Stimulated activated naive B cell treated with anti-CD40 and anti-IgM and Interleukin-4, amounts not matched to agents 10 μg/mL and 1 μg/mL and 100 μg/mL, for 72 hours (primary cell): ENCODE results near the gene ZSCAN10.
"Not testable (repeated sequence)": the region's sequence is repeated elsewhere in the genome, so short reads cannot be mapped to it uniquely, and the experiment has no call there.

ENCODE experiments used
- ATAC-seq, 2 donors: fragments of 150-1000 bp; cut with Tn5 transposase; replicated peaks; 2 replicates each; pipeline ENCODE4 v1.10.0; 2021; ENCODE audit warnings: moderate library complexity in 1 of 2
- DNase-seq: peaks from one replicate; pipeline ENCODE4 v3.0.0; 2021
- H3K27ac Mint-ChIP-seq: one replicate; pipeline ENCODE4 v1.8.0; 2022; ENCODE audit warnings: mild to moderate bottlenecking, mixed read lengths
- H3K27me3 Mint-ChIP-seq, 2 donors: one replicate each; pipeline ENCODE4 v1.8.0; 2022; ENCODE audit warnings: mixed read lengths in 2 of 2
- H3K36me3 Mint-ChIP-seq, 2 donors: one replicate each; pipeline ENCODE4 v1.8.0; 2022; ENCODE audit warnings: mixed read lengths in 2 of 2, mild to moderate bottlenecking in 1 of 2
- H3K4me1 Mint-ChIP-seq, 2 donors: one replicate each; pipeline ENCODE4 v1.8.0; 2022; ENCODE audit warnings: mixed read lengths in 2 of 2, mild to moderate bottlenecking in 1 of 2
- H3K4me3 Mint-ChIP-seq, 2 donors: one replicate each; pipeline ENCODE4 v1.8.0; 2022; ENCODE audit warnings: mild to moderate bottlenecking in 2 of 2, mixed read lengths in 2 of 2, moderate library complexity in 1 of 2
- H3K9me3 Mint-ChIP-seq, 2 donors: one replicate each; pipeline ENCODE4 v1.8.0; 2022; ENCODE audit warnings: mixed read lengths in 2 of 2, mild to moderate bottlenecking in 1 of 2

Gene ZSCAN10

DNA sequence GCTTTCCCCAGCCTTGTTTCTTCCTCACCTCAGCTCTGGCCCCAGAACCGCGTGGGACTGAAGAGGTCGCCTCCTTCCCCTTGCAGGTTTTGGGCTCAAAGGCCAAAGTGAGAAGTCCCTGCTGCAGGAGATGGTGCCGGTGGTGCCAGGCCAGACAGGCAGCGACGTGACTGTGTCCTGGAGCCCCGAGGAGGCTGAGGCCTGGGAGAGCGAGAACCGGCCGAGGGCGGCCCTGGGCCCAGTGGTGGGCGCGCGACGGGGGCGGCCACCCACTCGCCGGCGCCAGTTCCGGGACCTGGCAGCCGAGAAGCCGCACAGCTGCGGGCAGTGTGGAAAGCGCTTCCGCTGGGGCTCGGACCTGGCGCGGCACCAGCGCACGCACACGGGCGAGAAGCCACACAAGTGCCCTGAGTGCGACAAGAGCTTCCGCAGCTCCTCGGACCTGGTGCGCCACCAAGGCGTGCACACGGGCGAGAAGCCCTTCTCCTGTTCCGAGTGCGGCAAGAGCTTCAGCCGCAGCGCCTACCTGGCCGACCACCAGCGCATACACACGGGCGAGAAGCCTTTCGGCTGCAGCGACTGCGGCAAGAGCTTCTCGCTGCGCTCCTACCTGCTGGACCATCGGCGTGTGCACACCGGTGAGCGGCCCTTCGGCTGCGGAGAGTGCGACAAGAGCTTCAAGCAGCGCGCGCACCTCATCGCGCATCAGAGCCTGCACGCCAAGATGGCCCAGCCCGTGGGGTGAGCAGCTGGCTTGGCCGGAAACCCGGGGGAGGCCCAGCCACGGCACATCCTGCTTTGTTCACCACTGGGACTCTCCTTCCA lies 41.7 kb upstream of the ZSCAN10 start:
- ATAC-seq: no peak
- no peaks in the 10 kb centered on the region for H3K9me3 Mint-ChIP-seq
- no peaks in the 10 kb centered on the region for H3K27me3 Mint-ChIP-seq
- H3K4me3 Mint-ChIP-seq: no peak overlapping the region
- H3K4me1 Mint-ChIP-seq: peaks cover 5 to 11% of the 10 kb centered on the region in 2 donors
- H3K36me3 Mint-ChIP-seq: peaks cover 23 to 44% of the 10 kb centered on the region in 2 donors
- no peak for DNase-seq
- H3K27ac Mint-ChIP-seq: no peak overlapping the region

DNA sequence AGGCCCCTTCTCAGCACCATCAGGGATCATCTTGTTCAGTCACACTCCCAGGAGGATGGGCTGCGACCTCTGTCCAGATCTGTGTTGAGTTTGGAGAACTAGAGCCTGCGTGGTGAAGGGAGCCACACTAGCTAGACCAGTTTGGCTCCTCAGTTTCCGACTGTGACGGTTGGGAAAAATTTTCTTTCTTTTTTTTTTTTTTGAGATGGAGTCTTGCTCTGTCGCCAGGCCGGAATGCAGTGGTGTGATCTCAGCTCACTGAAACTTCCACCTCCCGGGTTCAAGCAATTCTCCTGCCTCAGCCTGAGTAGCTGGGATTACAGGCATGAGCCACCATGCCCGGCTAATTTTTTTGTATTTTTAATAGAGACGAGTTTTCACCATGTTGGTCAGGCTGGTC lies 40.5 kb upstream of the ZSCAN10 start:
- H3K9me3 Mint-ChIP-seq, DNase-seq, H3K4me3 Mint-ChIP-seq, H3K27ac Mint-ChIP-seq, ATAC-seq, H3K27me3 Mint-ChIP-seq: not testable (repeated sequence)
- peaks cover 23 to 44% of the 10 kb centered on the region in 2 donors for H3K36me3 Mint-ChIP-seq
- H3K4me1 Mint-ChIP-seq: peaks cover 5 to 13% of the 10 kb centered on the region in 2 donors

DNA sequence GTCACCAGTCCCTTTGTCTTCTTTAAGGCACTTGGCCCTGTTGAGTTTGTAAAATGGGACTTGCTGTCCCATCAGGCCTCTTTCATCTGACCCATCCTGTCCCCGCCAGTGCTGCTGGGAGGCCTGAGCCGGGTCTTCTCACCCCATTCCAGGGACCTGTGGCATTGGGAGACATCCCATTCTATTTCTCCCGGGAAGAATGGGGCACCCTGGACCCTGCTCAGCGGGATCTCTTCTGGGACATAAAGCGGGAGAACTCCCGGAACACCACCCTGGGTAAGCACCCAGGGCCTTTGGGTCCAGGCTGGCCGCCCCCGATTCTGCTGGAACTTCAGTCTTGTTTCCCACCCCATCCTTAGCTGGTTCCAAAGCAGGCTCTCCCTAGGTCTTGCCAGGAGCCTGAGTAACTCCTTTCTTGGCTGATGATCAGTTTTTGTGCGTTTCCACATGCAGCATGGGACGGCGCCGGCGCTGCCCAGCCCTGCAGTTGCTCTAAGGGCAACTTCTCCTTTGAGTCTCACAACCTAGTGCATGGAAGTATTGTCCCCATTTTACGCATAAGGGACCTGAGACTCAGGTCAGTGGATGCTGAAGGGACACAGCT lies 39.8 kb upstream of the ZSCAN10 start:
- Mint-ChIP-seq H3K9me3 (no peaks in the 10 kb centered on the region), H3K27ac (no peak overlapping the region), H3K4me1 (peaks cover 5 to 13% of the 10 kb centered on the region in 2 donors), H3K27me3 (no peaks in the 10 kb centered on the region), H3K36me3 (peaks cover 23 to 44% of the 10 kb centered on the region in 2 donors), H3K4me3 (no peak overlapping the region)
- no peak for ATAC-seq
- DNase-seq: no peak

DNA sequence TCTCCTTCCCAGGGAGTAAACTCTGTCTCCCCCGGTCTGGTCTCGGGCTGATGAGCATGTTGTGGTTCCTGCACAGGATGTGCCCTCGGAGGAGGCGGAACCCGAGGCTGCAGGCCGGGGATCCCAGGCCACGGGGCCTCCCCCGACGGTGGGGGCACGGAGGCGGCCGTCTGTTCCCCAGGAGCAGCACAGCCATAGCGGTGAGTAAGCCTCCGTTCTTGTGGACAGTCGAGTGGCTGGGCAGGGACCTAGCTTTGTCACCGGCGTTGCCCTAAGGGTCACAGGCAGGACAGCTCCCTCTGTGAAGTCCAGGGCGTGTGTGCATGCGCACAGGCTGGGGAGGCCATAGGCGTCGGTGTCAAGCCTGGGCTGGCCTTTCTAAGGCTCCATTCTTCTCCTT lies 39.2 kb upstream of the ZSCAN10 start:
- no peak for DNase-seq
- Mint-ChIP-seq H3K36me3 (peaks cover 23 to 42% of the 10 kb centered on the region in 2 donors), H3K9me3 (no peaks in the 10 kb centered on the region), H3K27me3 (no peaks in the 10 kb centered on the region), H3K4me3 (no peak overlapping the region), H3K27ac (no peak overlapping the region), H3K4me1 (peaks cover 5 to 14% of the 10 kb centered on the region in 2 donors)
- no peak for ATAC-seq

DNA sequence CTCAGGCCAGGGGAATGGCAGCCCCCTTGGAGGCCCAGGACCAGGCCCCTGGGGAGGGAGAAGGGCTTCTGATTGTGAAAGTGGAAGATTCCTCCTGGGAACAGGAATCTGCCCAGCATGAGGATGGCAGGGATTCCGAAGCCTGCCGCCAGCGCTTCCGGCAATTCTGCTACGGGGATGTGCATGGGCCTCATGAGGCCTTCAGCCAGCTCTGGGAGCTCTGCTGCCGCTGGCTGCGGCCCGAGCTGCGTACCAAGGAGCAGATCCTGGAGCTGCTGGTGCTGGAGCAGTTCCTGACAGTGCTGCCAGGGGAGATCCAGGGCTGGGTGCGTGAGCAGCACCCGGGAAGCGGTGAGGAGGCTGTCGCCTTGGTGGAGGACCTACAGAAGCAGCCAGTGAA lies 38.2 kb upstream of the ZSCAN10 start:
- ATAC-seq: no peak
- peaks cover 6 to 23% of the 10 kb centered on the region in 2 donors for H3K4me1 Mint-ChIP-seq
- peaks cover 24 to 37% of the 10 kb centered on the region in 2 donors for H3K36me3 Mint-ChIP-seq
- H3K27me3 Mint-ChIP-seq: no peaks in the 10 kb centered on the region
- no peak overlapping the region for H3K4me3 Mint-ChIP-seq
- no peak overlapping the region for H3K27ac Mint-ChIP-seq
- no peaks in the 10 kb centered on the region for H3K9me3 Mint-ChIP-seq
- DNase-seq: no peak

DNA sequence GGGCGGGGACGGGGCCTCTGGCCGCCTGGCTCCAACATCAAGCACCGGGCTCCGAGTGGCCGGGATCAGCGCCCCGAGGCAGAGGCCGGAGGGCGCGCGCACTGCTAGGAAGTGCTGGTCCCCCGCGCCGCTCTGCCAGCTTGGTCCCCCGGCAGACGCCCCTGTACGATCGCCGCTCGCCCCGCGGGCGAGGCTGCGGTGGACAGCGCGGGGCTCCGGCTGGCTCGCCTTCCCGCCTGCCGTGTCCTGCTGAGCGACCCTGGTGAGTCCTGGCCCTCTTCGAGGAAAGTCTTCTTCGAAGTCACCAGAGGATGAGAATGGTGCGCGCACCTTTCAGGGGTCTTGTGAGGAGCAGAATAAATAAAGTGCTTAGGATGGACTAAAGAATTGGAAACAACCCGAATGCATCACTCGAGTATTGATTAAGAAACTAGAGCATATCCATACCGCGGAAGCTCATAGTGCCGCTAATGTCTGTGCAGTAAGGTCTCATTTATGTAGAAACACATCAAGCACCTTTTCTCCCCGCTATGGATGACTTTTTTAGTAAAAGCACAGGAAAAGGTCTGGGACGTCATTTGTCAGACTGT lies 36.1 kb upstream of the ZSCAN10 start:
- DNase-seq (no peak), ATAC-seq (peak; percentile 54 to 56)
- no peaks in the 10 kb centered on the region for H3K9me3 Mint-ChIP-seq
- H3K4me1 Mint-ChIP-seq: peaks cover 5 to 34% of the 10 kb centered on the region in 2 donors
- H3K4me3 Mint-ChIP-seq: peak overlapping the region; percentile 96 to 100
- H3K27ac Mint-ChIP-seq: peak overlapping the region; percentile 98
- H3K27me3 Mint-ChIP-seq: no peaks in the 10 kb centered on the region
- H3K36me3 Mint-ChIP-seq: peaks cover 20 to 30% of the 10 kb centered on the region in 2 donors

DNA sequence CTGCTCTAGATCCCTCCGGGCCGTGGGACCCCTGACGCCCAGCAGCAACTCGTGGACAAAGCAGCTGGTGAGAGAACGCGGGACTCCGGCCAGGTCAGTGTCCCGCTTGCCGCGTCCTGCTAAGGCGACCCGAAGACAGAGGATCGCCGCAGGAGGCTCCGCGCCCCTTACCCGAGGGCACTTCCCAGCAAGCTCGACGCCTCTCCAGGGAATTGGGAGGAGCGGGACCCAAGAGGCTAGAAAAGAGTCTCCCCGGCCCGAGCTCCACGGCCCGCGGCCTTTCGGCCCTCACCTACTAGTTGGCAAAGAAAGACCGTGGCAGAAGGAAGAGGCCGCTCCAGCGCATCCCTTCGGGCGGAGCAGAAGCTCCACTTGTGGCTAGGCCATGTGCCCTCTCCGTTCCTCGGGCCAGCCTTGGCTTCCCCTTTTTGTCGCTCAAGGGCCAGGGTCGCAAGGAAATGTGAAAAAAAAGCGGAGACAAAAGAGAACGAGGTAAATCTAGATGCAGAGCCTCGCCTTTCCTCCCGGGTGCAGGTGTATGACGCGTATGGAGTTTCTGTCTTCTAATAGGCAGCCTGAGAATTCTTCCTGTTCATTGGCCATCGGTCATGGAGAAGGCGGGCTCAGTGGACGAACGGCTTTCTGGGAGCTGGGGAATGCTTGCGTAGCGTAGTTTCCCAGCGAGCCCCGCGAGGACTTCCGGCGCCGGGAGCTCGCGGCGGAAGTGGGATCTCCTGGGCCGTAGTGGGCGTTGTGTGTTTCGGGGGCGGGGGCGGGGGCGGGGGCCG lies 35.4 kb upstream of the ZSCAN10 start, which contains the start of gene ZNF213:
Gene ZNF213, plus strand, starts transcription at position 692 of the 788 bp plus-strand sequence. CDS start 2,252 bp downstream, outside the sequence.
- peak; percentile 97 to 98 for ATAC-seq
- no peaks in the 10 kb centered on the region for H3K27me3 Mint-ChIP-seq

DNA sequence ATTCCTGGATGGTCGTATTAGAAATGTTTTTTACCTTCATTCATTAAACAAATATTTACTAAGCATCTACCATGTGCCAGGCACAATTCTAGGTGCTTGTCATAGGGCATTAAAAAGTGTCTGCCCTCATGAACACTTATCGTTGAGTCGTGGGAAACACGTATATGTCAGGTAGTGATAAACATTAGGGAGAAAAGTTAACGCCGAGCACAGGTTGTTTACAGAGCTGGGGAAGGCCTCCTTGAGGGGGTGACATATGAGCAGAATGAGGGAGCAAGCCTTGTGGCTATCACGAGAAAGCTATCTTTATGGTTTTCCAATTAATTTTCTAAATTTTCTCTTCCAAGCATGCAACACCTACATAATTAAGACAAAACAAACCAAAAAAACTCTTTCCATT lies 34.8 kb upstream of the ZSCAN10 start:
- H3K27me3 Mint-ChIP-seq: no peaks in the 10 kb centered on the region
- no peak for ATAC-seq
- no peak for DNase-seq
- H3K9me3 Mint-ChIP-seq: no peaks in the 10 kb centered on the region
- peaks cover 11 to 45% of the 10 kb centered on the region in 2 donors for H3K4me1 Mint-ChIP-seq
- H3K27ac Mint-ChIP-seq: peak overlapping the region; percentile 98
- peaks cover 14 to 26% of the 10 kb centered on the region in 2 donors for H3K36me3 Mint-ChIP-seq
- peak overlapping the region; percentile 96 to 100 for H3K4me3 Mint-ChIP-seq

More for the DNA sequence above, 35.4 kb upstream of the ZSCAN10 start, which contains the start of gene ZNF213:
- DNase-seq: peak; percentile 94
- Mint-ChIP-seq H3K36me3 (peaks cover 19 to 30% of the 10 kb centered on the region in 2 donors), H3K27ac (peak within 1 kb of the TSS; percentile 98), H3K9me3 (no peaks in the 10 kb centered on the region), H3K4me1 (peaks cover 9 to 38% of the 10 kb centered on the region in 2 donors), H3K4me3 (peak within 1 kb of the TSS; percentile 96 to 100)

DNA sequence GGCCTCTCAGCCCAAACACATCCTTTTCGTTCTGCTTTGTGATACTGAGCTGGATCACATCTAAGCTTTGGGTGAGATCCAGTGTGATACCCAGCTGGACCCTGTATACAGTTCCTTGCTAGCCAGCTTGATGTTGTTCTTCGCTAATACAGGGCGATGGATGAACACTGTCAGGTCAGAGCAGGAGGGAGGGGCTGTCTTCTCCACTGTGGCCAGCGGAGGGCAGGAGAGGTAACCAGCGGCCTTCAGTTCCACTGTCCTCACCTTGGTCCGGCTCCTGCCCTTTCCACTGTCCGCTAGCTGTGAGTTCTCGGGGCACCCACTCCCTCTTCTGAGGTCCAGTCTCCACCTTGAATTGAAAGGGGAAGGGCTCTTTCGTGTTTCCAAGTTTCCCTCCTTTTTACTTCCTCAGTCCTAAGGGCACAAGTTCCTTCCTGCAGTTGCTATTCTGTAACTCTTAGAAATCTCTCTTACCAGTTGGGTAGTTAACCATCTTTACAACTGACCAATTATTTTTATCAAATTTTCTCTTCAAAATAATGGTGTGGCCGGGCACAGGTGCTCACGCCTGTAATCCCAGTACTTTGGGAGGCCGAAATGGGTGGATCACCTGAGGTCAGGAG lies 32.8 kb upstream of the ZSCAN10 start:
- Mint-ChIP-seq H3K36me3 (peaks cover 15 to 20% of the 10 kb centered on the region in 2 donors), H3K4me1 (peaks cover 14 to 53% of the 10 kb centered on the region in 2 donors), H3K27ac (no peak overlapping the region), H3K9me3 (no peaks in the 10 kb centered on the region), H3K4me3 (no peak overlapping the region), H3K27me3 (no peaks in the 10 kb centered on the region)
- ATAC-seq (no peak), DNase-seq (no peak)

DNA sequence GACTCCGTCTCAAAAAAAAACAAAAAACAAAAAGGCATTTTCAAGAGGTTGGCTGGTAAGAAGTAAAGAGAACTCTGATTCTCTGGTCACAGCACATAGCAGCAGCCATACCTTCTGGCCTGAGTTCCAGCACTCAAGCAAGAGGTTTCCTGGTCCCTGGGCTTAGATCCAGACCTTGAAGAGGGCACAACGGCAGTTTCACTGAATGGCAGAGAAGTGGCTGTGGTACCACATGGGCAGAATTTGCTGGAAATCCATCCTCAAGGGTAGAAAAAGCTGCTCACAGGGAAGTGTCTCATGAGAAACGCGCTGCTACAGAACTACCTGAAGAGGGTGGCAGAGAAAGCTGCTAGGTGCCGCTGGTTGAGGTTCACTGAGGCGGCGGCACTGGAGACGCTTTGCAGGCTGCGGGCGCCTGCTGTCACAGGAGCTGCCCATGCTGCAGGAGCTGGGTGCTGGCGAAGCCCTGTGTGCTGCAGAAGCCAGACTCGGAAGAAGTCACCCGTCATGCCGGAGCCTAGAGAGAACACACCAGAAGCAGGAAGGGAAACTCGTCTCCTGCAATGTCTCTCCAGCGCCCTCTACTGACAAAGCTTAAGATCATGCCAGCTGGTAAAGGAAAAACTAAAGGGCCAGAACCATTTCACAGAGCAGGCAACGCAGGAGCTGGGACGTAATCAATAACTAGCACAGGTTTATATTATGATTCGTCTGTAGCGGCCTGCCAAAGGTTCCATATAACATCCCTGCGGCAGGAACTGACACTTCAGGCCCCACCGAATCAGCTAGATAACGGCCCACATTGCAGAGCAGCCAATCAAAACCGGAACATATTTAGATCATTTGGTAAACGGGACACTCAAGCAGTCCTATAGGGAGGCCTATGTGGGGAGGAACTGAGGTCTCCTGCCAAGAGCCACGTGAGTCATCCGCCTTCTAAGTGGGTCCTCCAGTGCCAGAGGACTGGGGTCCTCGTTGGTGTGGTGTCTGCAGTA lies 30.3 kb upstream of the ZSCAN10 start:
- peaks cover 18 to 24% of the 10 kb centered on the region in 2 donors for H3K36me3 Mint-ChIP-seq
- ATAC-seq (peak; percentile 77 to 79), DNase-seq (peak; percentile 71)
- H3K27me3 Mint-ChIP-seq: no peaks in the 10 kb centered on the region
- H3K27ac Mint-ChIP-seq: peak overlapping the region; percentile 92
- H3K9me3 Mint-ChIP-seq: no peaks in the 10 kb centered on the region
- peak overlapping the region; percentile 93 to 96 for H3K4me3 Mint-ChIP-seq
- peaks cover 24 to 61% of the 10 kb centered on the region in 2 donors for H3K4me1 Mint-ChIP-seq

DNA sequence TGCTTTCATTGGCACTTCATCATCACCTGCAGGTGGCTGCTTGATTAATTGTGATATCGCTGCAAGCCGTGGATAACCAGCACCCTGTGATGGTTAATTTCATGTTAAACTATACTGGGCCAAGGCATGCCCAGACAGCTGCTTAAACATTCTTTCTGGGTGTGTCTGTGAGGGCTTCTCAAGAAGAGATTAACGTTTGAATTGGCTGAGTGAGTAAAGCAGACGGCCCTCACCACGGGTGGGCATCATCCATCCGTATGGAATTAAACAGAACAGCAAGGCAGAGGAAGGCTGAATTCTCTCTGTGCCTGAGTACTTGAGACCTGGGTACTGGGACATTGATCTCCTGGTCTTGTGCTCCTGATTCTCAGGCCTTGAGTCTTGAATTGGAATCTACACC lies 28.7 kb upstream of the ZSCAN10 start:
- Mint-ChIP-seq H3K27me3 (no peaks in the 10 kb centered on the region), H3K27ac (no peak overlapping the region), H3K4me3 (no peak overlapping the region), H3K4me1 (peaks cover 30 to 68% of the 10 kb centered on the region in 2 donors), H3K36me3 (peaks cover 14 to 21% of the 10 kb centered on the region in 2 donors), H3K9me3 (no peaks in the 10 kb centered on the region)
- no peak for ATAC-seq
- no peak for DNase-seq

DNA sequence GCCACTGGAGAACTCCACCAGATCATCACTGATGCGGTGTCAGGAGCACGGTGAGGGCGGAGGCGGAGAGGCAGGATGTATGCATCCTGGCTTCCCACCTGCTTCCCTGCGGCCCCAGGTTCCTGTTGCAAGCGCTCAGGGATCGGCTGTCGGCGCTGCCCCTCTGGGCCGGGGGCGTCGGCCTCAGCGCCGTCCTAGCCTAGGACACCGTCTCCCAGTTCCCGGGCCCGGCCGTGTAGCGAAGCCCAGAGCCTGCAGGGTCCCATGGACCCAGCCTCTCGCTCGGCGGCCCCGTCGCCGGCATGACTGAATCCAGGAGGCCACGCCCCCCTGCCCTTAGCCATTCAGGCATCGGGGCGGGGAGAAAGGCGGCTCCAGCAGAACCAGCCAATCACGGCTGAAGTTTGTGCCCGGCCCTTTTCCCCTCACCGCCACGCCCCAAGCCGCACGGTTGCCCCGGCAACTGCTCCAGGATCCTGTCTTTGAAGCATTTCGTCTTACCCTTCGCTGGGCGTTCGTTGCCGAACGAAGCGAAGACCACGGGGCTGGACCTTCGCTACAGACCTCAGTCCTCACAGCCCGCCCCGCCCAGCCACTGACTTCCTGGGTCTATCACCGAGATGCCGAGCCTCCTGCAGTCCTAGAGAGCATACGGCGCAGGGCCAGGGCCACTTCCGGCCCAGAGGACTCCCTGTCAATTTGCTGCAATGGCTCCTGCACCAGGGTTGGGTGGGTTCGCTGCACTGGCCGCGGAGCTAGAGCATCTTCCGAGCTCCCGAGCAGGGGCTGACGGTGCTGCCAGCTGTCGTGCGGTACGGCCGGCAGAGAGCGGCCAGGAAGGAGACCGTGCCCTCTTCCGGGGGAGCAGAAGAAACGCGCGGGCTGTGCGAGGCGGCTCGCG lies 25.1 kb upstream of the ZSCAN10 start:
- ATAC-seq: peak; percentile 88 to 92
- DNase-seq: peak; percentile 93
- Mint-ChIP-seq H3K27ac (peak overlapping the region; percentile 98), H3K36me3 (peaks cover 5 to 11% of the 10 kb centered on the region in 2 donors), H3K27me3 (no peaks in the 10 kb centered on the region), H3K9me3 (no peaks in the 10 kb centered on the region), H3K4me1 (peaks cover 26 to 49% of the 10 kb centered on the region in 2 donors), H3K4me3 (peak overlapping the region; percentile 96 to 98)
